ENCODE results near the gene SMYD3. TPM values are rescaled to one million over a fixed set of nuclear protein-coding genes. Genes with fewer than 3 reads are reported as not detected.

Gene SMYD3
- total and polyA plus RNA-seq, 2 donors (not counting 3 experiments of a cell fraction or from before 2014, with no cell fraction given): 16.0 to 32.1 TPM

- Histone ChIP-seq H3K4me3 (replicated peaks in 1 of 3; ENCODE audit: insufficient read depth in 1 of 3, low read depth in 1 of 3, low read length in 3 of 3) (no peak overlapping the region), H3K4me2 (ENCODE audit: insufficient read depth, low read length) (no peak overlapping the region), H3K9ac (replicated peaks; ENCODE audit: extremely low read depth, insufficient read depth, low read length) (no peak overlapping the region), H3K9me1 (replicated peaks; ENCODE audit: control insufficient read depth, extremely low read depth, insufficient read depth, low read length) (no peaks in the 10 kb centered on the region), H3K36me3 (ENCODE audit: control insufficient read depth in 2 of 2, extremely low read depth in 1 of 2, insufficient read depth in 2 of 2, low read length in 2 of 2) (no peaks in the 10 kb centered on the region), H4K20me1 (replicated peaks; ENCODE audit: control insufficient read depth, extremely low read depth, insufficient read depth, low read length) (no peaks in the 10 kb centered on the region), H3K9me3 (replicated peaks; ENCODE audit: control insufficient read depth, insufficient read depth, low read length) (no peaks in the 10 kb centered on the region), H3K4me1 (ENCODE audit: control insufficient read depth, extremely low read depth, insufficient read depth, low read length) (peaks cover 13% of the 10 kb centered on the region), H2AFZ (ENCODE audit: low read depth, low read length) (no peak overlapping the region), H3K27me3 (ENCODE audit: control insufficient read depth in 2 of 2, insufficient read depth in 2 of 2, low read length in 2 of 2) (no peaks in the 10 kb centered on the region), H3K27ac (ENCODE audit: insufficient read depth, low read depth, low read length) (no peak overlapping the region), H3K79me2 (ENCODE audit: control insufficient read depth, insufficient read depth, low read length) (no peaks in the 10 kb centered on the region)
- ChIA-PET CTCF (no interaction called here), POLR2A (no interaction called here)
- FAIRE-seq (no peak), DNase-seq (ENCODE audit: low read depth, low spot score) (no peak)
- no TSS peak for BruUV-seq (replicated peaks)
- dilution Hi-C loops (cut with MboI; ENCODE audit: extremely low pct_ligation_motif_present, low sequenced_read_pairs) (no loop called here), intact Hi-C loops (cut with micrococcal nuclease) (no loop called here)
- TF ChIP-seq POLR2A (IDR thresholded peaks at IDR 0.05; ENCODE audit: low read depth, low read length) (no peak), FOS (IDR thresholded peaks at IDR 0.05; ENCODE audit: borderline replicate concordance, insufficient read depth, low read length) (no peak), MYC (IDR thresholded peaks at IDR 0.05; ENCODE audit: low read depth, low read length) (no peak), POLR2AphosphoS5 (IDR thresholded peaks at IDR 0.05; ENCODE audit: insufficient read depth, low read depth, low read length) (no peak), EZH2 (IDR thresholded peaks at IDR 0.05; ENCODE audit: borderline replicate concordance, low read depth, low read length, severe bottlenecking) (no peak), JUN (IDR thresholded peaks at IDR 0.05; ENCODE audit: borderline replicate concordance, insufficient read depth, insufficient read length, low read depth) (no peak), GATA2 (IDR thresholded peaks at IDR 0.05; ENCODE audit: insufficient read depth, insufficient read length, low read depth, low read length) (no peak)
- TF ChIP-seq, protein P1, sequence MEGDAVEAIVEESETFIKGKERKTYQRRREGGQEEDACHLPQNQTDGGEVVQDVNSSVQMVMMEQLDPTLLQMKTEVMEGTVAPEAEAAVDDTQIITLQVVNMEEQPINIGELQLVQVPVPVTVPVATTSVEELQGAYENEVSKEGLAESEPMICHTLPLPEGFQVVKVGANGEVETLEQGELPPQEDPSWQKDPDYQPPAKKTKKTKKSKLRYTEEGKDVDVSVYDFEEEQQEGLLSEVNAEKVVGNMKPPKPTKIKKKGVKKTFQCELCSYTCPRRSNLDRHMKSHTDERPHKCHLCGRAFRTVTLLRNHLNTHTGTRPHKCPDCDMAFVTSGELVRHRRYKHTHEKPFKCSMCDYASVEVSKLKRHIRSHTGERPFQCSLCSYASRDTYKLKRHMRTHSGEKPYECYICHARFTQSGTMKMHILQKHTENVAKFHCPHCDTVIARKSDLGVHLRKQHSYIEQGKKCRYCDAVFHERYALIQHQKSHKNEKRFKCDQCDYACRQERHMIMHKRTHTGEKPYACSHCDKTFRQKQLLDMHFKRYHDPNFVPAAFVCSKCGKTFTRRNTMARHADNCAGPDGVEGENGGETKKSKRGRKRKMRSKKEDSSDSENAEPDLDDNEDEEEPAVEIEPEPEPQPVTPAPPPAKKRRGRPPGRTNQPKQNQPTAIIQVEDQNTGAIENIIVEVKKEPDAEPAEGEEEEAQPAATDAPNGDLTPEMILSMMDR (IDR thresholded peaks at IDR 0.05; ENCODE audit: extremely low read depth in 1 of 2, insufficient read depth in 1 of 2, low read depth in 1 of 2, low read length in 2 of 2): no peak
- TF ChIP-seq, protein P2, sequence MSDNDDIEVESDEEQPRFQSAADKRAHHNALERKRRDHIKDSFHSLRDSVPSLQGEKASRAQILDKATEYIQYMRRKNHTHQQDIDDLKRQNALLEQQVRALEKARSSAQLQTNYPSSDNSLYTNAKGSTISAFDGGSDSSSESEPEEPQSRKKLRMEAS (IDR thresholded peaks at IDR 0.05; ENCODE audit: insufficient read depth, insufficient read length): no peak
Observed at GRCh38 chr1:246302711-246303317, 204.3 kb downstream of the SMYD3 start.
